Upper lobe of left lung (tissue), 6 donors: ENCODE data around the gene FRG1. TPM values are rescaled to one million over a fixed set of nuclear protein-coding genes. Genes with fewer than 3 reads are reported as not detected.
"Not testable (repeated sequence)": the region's sequence is repeated elsewhere in the genome, so short reads cannot be mapped to it uniquely, and the experiment has no call there.

ENCODE experiments used
- ATAC-seq, 2 donors: fragments of 200-7000 bp; cut with Tn5 transposase; one replicate each; pipeline ENCODE4 v1.9.1; 2022; ENCODE audit warnings: mild to moderate bottlenecking in 2 of 2, moderate library complexity in 2 of 2; ENCODE audit not compliant: low FRiP score in 2 of 2
- DNase-seq, 2 donors: peaks; one replicate each; pipeline ENCODE4 v3.0.0-alpha.2; 2019 to 2020
- H3K27ac ChIP-seq, 4 donors: fragments of 200-600 bp; sonication (generic); one replicate each; pipeline ENCODE4 v1.5.1; 2016 to 2019
- H3K27me3 ChIP-seq, 4 donors: fragments of 200-600 bp; sonication (generic); one replicate each; pipeline ENCODE4 v1.5.1; 2017 to 2019
- H3K36me3 ChIP-seq, 4 donors: fragments of 200-600 bp; sonication (generic); one replicate each; pipeline ENCODE4 v1.5.1; 2016 to 2019
- H3K4me1 ChIP-seq, 4 donors: fragments of 200-600 bp; sonication (generic); one replicate each; pipeline ENCODE4 v1.5.1; 2018 to 2019
- H3K4me3 ChIP-seq, 4 donors: fragments of 200-600 bp; sonication (generic); one replicate each; pipeline ENCODE4 v1.5.1; 2017 to 2019; ENCODE audit warnings: mild to moderate bottlenecking in 2 of 4, moderate library complexity in 1 of 4
- H3K9me3 ChIP-seq, 4 donors: fragments of 200-600 bp; sonication (generic); one replicate each; pipeline ENCODE4 v1.5.1; 2018 to 2019
- EP300 ChIP-seq, 4 donors: sonication (generic); formaldehyde crosslinking; IDR thresholded peaks; one replicate each; pipeline ENCODE4 v1.5.1; 2017; ENCODE audit warnings: antibody characterized with exemption in 4 of 4, control low read depth in 2 of 4
- POLR2A ChIP-seq, 4 donors: fragments of 450-650 bp; IDR thresholded peaks; one replicate each; pipeline ENCODE4 v1.5.1; 2016 to 2017; ENCODE audit warnings: antibody characterized with exemption in 4 of 4, mild to moderate bottlenecking in 2 of 4
- POLR2AphosphoS5 ChIP-seq, 2 donors: sonication (generic); formaldehyde crosslinking; IDR thresholded peaks; one replicate each; pipeline ENCODE4 v1.5.1; 2017; ENCODE audit warnings: antibody characterized with exemption in 2 of 2
- WGBS, 2 donors: methylation state at CpG; one replicate each; pipeline ENCODE4 v1.1.5; 2017 to 2018; 5-methylcytosine and 5-hydroxymethylcytosine counted together
- total RNA-seq, 6 donors: library from RNA; depleted of rRNA in 4 of 6; stranded (reverse); fragments of >200 nt in 4 of 6; gene quantifications; one replicate each; pipeline versions ENCODE4 v1.1.0 to v1.2.1, GENCODE V29; 2016 to 2021
- TF ChIP-seq, protein P1 (sequence below), 6 experiments: fragments of 450-650 bp in 4 of 6; fragments of 200-600 bp in 2 of 6; sonication (generic) in 2 of 6; IDR thresholded peaks; one replicate each; pipeline ENCODE4 v1.5.1; 2016 to 2019; ENCODE audit warnings: antibody characterized with exemption in 6 of 6
- donor health status: DM: no; HTN: no; CAD: no; lungs with moderate emphysema.
- donor health status: DM: no; HTN: yes; CAD: no; lungs with severe emphysema.

FRG1 gene
- total RNA-seq, 6 donors from 2014 or later = 21.3 to 50.1 (median 27.0) TPM

DNA sequence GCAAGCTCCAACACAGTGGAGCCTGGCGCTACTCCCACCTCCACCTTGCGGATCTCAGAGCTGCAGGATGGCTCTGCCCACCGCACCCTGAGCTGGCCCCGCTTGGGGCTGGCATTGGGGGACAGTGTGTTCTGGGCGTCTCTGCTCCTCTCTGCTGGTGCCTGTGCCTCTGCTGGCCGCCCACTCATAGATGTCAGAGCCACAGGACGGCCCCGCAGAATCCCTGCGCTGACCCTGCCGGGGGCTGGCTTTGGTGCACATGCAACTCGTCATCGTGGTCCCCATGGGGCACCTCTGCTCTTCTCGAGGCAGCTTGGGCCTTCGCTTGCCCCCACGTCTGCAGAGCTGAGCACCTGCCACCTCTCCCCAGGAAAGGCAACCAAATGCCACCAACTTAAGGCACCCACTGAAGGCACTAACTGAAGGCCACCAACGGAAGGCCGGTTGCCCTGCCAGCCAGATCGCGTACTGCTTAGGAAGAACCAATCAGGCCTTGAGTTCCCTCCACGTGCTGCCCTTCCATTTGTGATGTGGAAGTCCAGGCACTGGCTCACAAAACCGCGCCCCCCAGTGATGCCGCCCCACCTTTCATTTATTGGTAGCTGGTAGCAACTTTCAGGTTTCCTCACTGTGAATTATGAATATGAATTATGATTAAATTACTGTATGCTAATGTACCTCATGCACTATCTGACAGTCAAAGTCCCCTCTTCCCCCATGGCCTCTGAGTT is 23.3 kb upstream of the FRG1 start:
- ATAC-seq = no peak
- TF ChIP-seq POLR2A (IDR thresholded peaks at IDR 0.05) = no peak
- no peak for TF ChIP-seq EP300 (IDR thresholded peaks at IDR 0.05)
- TF ChIP-seq, protein P1, sequence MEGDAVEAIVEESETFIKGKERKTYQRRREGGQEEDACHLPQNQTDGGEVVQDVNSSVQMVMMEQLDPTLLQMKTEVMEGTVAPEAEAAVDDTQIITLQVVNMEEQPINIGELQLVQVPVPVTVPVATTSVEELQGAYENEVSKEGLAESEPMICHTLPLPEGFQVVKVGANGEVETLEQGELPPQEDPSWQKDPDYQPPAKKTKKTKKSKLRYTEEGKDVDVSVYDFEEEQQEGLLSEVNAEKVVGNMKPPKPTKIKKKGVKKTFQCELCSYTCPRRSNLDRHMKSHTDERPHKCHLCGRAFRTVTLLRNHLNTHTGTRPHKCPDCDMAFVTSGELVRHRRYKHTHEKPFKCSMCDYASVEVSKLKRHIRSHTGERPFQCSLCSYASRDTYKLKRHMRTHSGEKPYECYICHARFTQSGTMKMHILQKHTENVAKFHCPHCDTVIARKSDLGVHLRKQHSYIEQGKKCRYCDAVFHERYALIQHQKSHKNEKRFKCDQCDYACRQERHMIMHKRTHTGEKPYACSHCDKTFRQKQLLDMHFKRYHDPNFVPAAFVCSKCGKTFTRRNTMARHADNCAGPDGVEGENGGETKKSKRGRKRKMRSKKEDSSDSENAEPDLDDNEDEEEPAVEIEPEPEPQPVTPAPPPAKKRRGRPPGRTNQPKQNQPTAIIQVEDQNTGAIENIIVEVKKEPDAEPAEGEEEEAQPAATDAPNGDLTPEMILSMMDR (IDR thresholded peaks at IDR 0.05) = no peak
- Histone ChIP-seq H3K4me3 (no peak overlapping the region), H3K36me3 (no peaks in the 10 kb centered on the region), H3K9me3 (peaks cover 0 to 5% (median 2%) of the 10 kb centered on the region in 4 donors), H3K27me3 (no peaks in the 10 kb centered on the region), H3K4me1 (no peaks in the 10 kb centered on the region), H3K27ac (no peak overlapping the region)
- 87 to 97% methylated on average over 22 to 23 of the region's 23 CpGs for WGBS, 2 donors
- peak in 1 of 2 donors; percentile 60 for DNase-seq

DNA sequence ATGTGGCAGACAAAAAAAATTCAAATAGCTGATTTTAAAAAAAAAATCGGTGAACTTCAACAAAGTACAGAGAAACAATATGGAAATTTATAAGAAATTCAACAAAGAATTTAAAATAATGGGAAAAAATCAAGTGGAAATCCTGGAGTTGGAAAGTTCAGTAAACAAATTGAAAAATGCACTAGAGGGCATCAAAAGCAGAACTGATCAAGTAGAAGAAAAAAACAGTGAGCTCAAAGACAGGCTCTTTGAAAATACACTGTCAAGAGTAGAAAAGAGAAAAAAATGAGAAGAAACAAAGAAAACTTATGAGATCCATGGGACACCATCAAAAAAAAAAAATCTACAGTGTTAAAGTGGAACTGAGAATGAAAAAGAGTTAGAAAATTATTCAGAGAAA is 19.6 kb upstream of the FRG1 start:
- WGBS, 2 donors = 82 to 96% methylated on average over 1 of the region's 1 CpG
- Histone ChIP-seq H3K4me1 (no peaks in the 10 kb centered on the region), H3K27ac (no peak overlapping the region), H3K4me3 (no peak overlapping the region), H3K9me3 (peaks cover 0 to 5% (median 2%) of the 10 kb centered on the region in 4 donors), H3K36me3 (no peaks in the 10 kb centered on the region), H3K27me3 (no peaks in the 10 kb centered on the region)
- TF ChIP-seq POLR2A (IDR thresholded peaks at IDR 0.05) (no peak), POLR2AphosphoS5 (IDR thresholded peaks at IDR 0.05) (no peak), EP300 (IDR thresholded peaks at IDR 0.05) (no peak)
- TF ChIP-seq, protein P1 (IDR thresholded peaks at IDR 0.05) = no peak
- no peak for DNase-seq
- ATAC-seq = no peak

DNA sequence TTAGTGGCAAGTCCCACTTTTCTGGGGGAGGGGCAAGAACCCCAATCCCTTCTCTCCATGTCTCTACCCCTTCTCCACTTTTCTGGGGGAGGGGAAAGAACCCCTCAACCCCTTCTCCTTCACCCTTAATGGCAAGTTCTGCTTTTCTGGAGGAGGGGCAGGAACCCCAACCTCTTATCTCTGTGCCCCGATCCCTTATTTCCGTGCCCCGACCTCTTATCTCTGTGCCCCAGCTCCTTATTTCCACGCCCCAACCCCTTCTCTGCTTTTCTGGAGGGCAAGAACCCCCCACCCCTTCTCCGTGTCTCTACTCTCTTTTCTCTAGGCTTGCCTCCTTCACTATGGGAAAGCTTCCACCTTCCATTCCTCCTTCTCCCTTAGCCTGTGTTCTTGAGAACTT is 13.9 kb upstream of the FRG1 start:
- H3K4me1 ChIP-seq = not testable (repeated sequence)
- WGBS, 2 donors = 78 to 91% methylated on average over 5 of the region's 5 CpGs

DNA sequence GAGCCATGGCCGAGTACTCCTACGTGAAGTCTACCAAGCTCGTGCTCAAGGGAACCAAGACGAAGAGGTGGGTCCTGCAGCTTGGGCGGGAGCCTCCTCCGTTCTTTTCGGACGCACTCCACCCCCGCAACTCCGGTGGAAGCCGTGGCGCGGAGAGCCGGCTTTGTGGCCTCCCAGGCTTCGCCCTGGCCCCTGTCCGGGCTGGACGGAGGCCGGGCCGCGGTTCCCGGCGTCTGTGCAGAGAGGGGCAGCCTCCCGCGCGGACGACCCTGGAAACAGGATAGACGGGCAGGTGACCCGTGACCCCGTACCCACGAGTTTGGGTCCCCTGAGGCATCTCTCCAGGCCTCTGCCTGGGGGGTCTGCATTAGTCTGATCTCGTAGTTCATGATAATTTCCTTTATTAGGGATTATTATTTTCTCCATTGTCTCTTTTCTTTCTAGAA is 356 bp downstream of the FRG1 start:
- Histone ChIP-seq H3K27ac (peak overlapping the region; percentile 89 to 95 (median 92)), H3K9me3 (no peaks in the 10 kb centered on the region), H3K4me3 (peak overlapping the region; percentile 87 to 97 (median 93)), H3K4me1 (peaks cover 7 to 28% (median 16%) of the 10 kb centered on the region in 4 donors), H3K27me3 (no peaks in the 10 kb centered on the region), H3K36me3 (no peaks in the 10 kb centered on the region)
- TF ChIP-seq POLR2A (IDR thresholded peaks at IDR 0.05) = no peak
- ATAC-seq (peak; percentile 78 to 87), DNase-seq (peak in 1 of 2 donors; percentile 90)
- WGBS, 2 donors = 0 to 5% methylated on average over 16 to 31 of the region's 31 CpGs

More for the DNA sequence above, 13.9 kb upstream of the FRG1 start:
- not testable (repeated sequence) for H3K9me3 ChIP-seq, DNase-seq, H3K27ac ChIP-seq, H3K27me3 ChIP-seq, ATAC-seq, H3K36me3 ChIP-seq, H3K4me3 ChIP-seq

DNA sequence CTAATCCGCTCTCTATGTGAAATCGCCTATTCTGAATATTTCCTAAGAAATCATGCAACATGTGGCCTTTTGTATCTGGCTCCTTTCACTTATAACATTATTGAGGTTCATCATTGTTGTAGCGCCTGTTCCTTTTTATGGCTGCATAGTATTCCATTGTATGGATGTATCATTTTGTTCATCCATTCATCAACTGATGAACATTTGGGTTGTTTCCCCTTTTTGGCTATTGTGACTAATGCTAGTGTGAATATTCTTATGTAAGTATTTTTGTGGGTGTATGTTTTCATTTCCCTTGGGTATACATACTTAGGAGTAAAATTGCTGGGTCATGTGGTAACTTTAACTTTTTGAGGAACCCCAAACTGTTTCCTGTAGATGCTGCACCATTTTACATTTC is 1.7 kb downstream of the FRG1 start:
- not testable (repeated sequence) for H3K27me3 ChIP-seq, H3K9me3 ChIP-seq, ATAC-seq, H3K36me3 ChIP-seq, DNase-seq, H3K27ac ChIP-seq, H3K4me3 ChIP-seq
- peaks cover 7 to 28% (median 16%) of the 10 kb centered on the region in 4 donors for H3K4me1 ChIP-seq
- 93 to 97% methylated on average over 3 of the region's 3 CpGs for WGBS, 2 donors

DNA sequence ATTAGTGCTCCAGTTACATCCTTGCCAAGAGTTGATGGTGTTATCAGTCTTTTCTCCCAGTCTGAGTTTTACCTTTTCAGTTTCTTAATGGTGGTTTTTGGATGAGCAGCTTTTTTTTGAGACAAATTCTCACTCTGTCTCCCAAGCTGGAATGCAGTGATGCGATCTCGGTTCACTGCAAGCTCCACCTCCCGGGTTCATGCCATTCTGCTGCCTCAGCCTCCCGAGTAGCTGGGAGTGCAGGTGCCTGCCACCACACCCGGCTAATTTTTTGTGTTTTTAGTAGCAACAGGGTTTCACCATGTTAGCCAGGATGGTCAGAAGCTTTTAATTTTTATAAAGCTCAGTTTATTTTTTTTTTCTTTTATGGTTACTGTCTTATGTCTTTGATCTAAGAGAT is 3.4 kb downstream of the FRG1 start:
- 89 to 98% methylated on average over 5 of the region's 5 CpGs for WGBS, 2 donors

DNA sequence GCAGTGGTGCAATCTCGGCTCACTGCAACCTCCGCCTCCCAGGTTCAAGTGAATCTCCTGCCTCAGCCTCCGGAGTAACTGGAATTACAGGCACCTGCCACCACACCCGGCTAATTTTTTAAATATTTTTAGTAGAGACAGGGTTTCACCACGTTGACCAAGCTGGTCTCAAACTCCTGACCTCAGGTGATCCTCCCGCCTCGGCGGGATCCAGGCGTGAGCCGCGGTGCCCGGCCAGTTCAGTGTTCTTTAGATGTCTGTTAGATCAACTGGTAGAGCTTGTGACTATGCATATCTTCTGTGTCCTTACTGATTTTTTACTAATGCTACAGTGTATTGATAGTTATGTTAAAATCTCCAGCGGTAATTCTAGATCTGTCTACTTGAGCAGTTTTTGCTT is 6.2 kb downstream of the FRG1 start:
- not testable (repeated sequence) for H3K9me3 ChIP-seq, ATAC-seq, H3K27me3 ChIP-seq, H3K36me3 ChIP-seq, H3K27ac ChIP-seq, H3K4me3 ChIP-seq
- H3K4me1 ChIP-seq = peaks cover 5 to 17% (median 11%) of the 10 kb centered on the region in 4 donors
- 94% methylated on average over 13 of the region's 13 CpGs for WGBS, 2 donors
- DNase-seq = peak in 1 of 2 donors; percentile 57

More for the DNA sequence above, 3.4 kb downstream of the FRG1 start:
- not testable (repeated sequence) for ATAC-seq, H3K9me3 ChIP-seq, H3K4me3 ChIP-seq, DNase-seq, H3K27ac ChIP-seq, H3K27me3 ChIP-seq, H3K36me3 ChIP-seq
- peaks cover 9 to 28% (median 18%) of the 10 kb centered on the region in 4 donors for H3K4me1 ChIP-seq

DNA sequence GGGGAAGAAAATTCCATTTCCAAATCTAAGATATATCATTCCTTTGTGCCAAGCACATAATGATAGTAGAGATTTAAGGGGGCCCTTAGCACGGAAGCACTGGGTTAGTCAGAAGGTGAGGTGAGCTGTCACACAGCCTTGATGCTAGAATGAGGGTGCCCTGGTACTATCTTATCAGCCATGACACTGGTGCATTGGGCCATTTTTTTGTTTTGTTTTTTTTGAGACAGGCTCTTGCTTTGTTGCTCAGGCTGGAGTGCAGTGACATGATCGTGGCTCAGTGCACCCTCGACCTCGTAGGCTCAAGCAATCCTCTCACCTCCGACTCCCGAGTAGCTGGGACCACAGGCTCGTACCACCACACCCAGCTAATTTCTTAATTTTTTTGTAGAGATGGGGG is 7.8 kb downstream of the FRG1 start:
- not testable (repeated sequence) for ATAC-seq
- 83 to 87% methylated on average over 7 of the region's 7 CpGs for WGBS, 2 donors

DNA sequence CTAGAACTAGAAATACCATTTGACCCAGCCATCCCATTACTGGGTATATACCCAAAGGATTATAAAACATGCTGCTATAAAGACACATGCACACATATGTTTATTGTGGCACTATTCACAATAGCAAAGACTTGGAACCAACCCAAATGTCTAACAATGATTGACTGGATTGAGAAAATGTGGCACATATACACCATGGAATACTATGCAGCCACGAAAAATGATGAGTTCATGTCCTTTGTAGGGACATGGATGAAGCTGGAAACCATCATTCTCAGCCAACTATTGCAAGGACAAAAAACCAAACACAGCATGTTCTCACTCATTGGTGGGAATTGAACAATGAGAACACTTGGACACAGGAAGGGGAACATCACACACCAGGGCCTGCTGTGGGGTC is 28.6 kb downstream of the FRG1 start:
- not testable (repeated sequence) for ATAC-seq, H3K4me1 ChIP-seq, DNase-seq, H3K36me3 ChIP-seq, H3K27ac ChIP-seq, H3K4me3 ChIP-seq, H3K27me3 ChIP-seq
- WGBS, 2 donors = 56 to 74% methylated on average over 1 of the region's 1 CpG
- H3K9me3 ChIP-seq = peaks cover 2 to 21% (median 4%) of the 10 kb centered on the region in 4 donors

More for the DNA sequence above, 7.8 kb downstream of the FRG1 start:
- H3K27me3 ChIP-seq, H3K36me3 ChIP-seq, H3K9me3 ChIP-seq, H3K27ac ChIP-seq, DNase-seq, H3K4me3 ChIP-seq, H3K4me1 ChIP-seq: not testable (repeated sequence)
